ENCODE measurements around the gene MACROD2.

DNA sequence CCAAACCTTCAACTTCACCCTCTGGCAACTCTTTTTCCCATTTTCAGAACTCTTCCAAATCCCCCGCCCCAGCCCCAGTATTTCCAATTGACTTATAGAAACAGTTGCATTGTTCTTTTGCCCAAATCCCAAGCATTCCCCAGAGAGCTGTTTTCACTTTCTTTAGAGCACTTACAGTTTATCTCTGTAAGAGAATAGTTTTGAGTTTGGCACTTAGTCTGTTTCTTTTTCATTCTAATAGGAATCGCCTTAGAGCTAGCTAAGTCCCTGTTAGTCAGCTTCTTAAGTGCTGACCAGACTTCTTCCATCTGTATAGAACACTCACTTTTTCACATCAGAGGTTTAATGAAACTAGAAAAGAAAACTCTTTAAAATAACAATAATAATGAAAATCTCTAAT, 716.3 kb downstream of the MACROD2 start:
- no peak for TF ChIP-seq ZNF274 (IDR thresholded peaks at IDR 0.05; ENCODE audit: low read depth, low read length)
- TF ChIP-seq YY1 (IDR thresholded peaks at IDR 0.05; ENCODE audit: insufficient read depth, insufficient read length) = no peak
